ENCODE results near the gene RBM18. TPM values are rescaled to one million over a fixed set of nuclear protein-coding genes. Genes with fewer than 3 reads are reported as not detected.

Gene RBM18
- total and polyA plus RNA-seq, 2 of the 4 experiments (the other 2 are of a cell fraction): 8.4 to 15.6 TPM

GRCh38 chr9:122227575-122227900 is 37.1 kb downstream of the RBM18 start:
- Histone ChIP-seq H2BK120ac (ENCODE audit: low read depth, low read length) (no peak overlapping the region), H4K5ac (ENCODE audit: low read depth, low read length) (no peak overlapping the region), H4K91ac (ENCODE audit: insufficient read depth, low read depth, low read length) (no peak overlapping the region), H3K9me1 (ENCODE audit: insufficient read depth, low read length) (0 out of 2 replicates have a peak, but pooled peaks cover 4% of the 10 kb centered on the region), H3K4me2 (ENCODE audit: low read depth, low read length) (no peak overlapping the region), H2AFZ (replicated peaks; ENCODE audit: low read length, poor library complexity) (no peak overlapping the region), H3K4me3 (ENCODE audit: insufficient read depth, low read depth, low read length) (no peak overlapping the region), H2AK9ac (replicated peaks; ENCODE audit: low read depth, low read length, poor library complexity) (no peak overlapping the region), H3K4ac (ENCODE audit: low read depth, low read length) (no peak overlapping the region), H3K36me3 (ENCODE audit: control insufficient read depth, insufficient read depth, low read length) (no peaks in the 10 kb centered on the region), H3K18ac (ENCODE audit: low read depth, low read length) (no peak overlapping the region), H3K23ac (ENCODE audit: low read depth, low read length) (peak overlapping the region; percentile 82; the same call in 1 of the 2 replicates), H3K56ac (ENCODE audit: extremely low read depth, insufficient read depth, low read length) (no peak overlapping the region), H3K79me1 (ENCODE audit: low read depth in 1 of 2, low read length in 2 of 2) (no peaks in the 10 kb centered on the region), H3K9me3 (ENCODE audit: control insufficient read depth, insufficient read depth, low read length) (peaks cover 2% of the 10 kb centered on the region; the same call in 1 of the 2 replicates), H2BK20ac (ENCODE audit: low read depth, low read length) (no peak overlapping the region), H2BK5ac (ENCODE audit: low read depth, low read length, poor library complexity, severe bottlenecking) (no peak overlapping the region), H3K27me3 (ENCODE audit: control insufficient read depth, insufficient read depth, low read length) (peaks cover 91% of the 10 kb centered on the region), H3K27ac (ENCODE audit: insufficient read depth, low read length) (no peak overlapping the region), H2BK15ac (ENCODE audit: low read depth, low read length) (no peak overlapping the region), H4K8ac (ENCODE audit: low read depth in 2 of 2, low read length in 2 of 2) (no peak overlapping the region), H4K20me1 (ENCODE audit: insufficient read depth, low read length) (peaks cover 12% of the 10 kb centered on the region; the same call in 1 of the 2 replicates), H3K14ac (replicated peaks; ENCODE audit: low read depth, low read length) (no peak overlapping the region), H3K9ac (ENCODE audit: low read depth, low read length) (no peak overlapping the region), H2AK5ac (ENCODE audit: low read depth, low read length) (no peak overlapping the region), H3K4me1 (ENCODE audit: control insufficient read depth, insufficient read depth, low read length) (no peaks in the 10 kb centered on the region; the same call in 1 of the 2 replicates)
- intact Hi-C loops (cut with micrococcal nuclease) (no loop called here), dilution Hi-C loops (cut with HindIII; ENCODE audit: low sequenced_read_pairs, unreplicated experiment) (no loop called here), in situ Hi-C loops (cut with MboI; ENCODE audit: low sequenced_read_pairs) (no loop called here)
- BruUV-seq (replicated peaks): no TSS peak
- DNase-seq (no peak), ATAC-seq (ENCODE audit: low read depth) (no peak)
- POLR2A ChIA-PET (ENCODE audit: unreplicated experiment): no interaction called here
- CTCF ChIA-PET: no interaction called here
- no peak for TF ChIP-seq BHLHE40 (IDR thresholded peaks at IDR 0.05; ENCODE audit: low read depth, low read length)
- no peak for TF ChIP-seq RAD21 (IDR thresholded peaks at IDR 0.05; ENCODE audit: low read length)
- TF ChIP-seq NFE2L2 (IDR thresholded peaks at IDR 0.05; ENCODE audit: low read depth, low read length): no peak
- no peak for TF ChIP-seq CHD1 (IDR thresholded peaks at IDR 0.05; ENCODE audit: low read depth, low read length)
- TF ChIP-seq USF2 (IDR thresholded peaks at IDR 0.05; ENCODE audit: low read depth, low read length): no peak
- no peak for TF ChIP-seq POLR2A (IDR thresholded peaks at IDR 0.05; ENCODE audit: low read depth, low read length)
- no peak for TF ChIP-seq CEBPB (IDR thresholded peaks at IDR 0.05; ENCODE audit: low read depth, low read length)
- no peak for TF ChIP-seq MAZ (IDR thresholded peaks at IDR 0.05; ENCODE audit: borderline replicate concordance, low read depth, low read length)
- no peak for TF ChIP-seq MXI1 (IDR thresholded peaks at IDR 0.05; ENCODE audit: borderline replicate concordance, low read depth, low read length)
- TF ChIP-seq, protein P1, sequence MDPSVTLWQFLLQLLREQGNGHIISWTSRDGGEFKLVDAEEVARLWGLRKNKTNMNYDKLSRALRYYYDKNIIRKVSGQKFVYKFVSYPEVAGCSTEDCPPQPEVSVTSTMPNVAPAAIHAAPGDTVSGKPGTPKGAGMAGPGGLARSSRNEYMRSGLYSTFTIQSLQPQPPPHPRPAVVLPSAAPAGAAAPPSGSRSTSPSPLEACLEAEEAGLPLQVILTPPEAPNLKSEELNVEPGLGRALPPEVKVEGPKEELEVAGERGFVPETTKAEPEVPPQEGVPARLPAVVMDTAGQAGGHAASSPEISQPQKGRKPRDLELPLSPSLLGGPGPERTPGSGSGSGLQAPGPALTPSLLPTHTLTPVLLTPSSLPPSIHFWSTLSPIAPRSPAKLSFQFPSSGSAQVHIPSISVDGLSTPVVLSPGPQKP (IDR thresholded peaks at IDR 0.05; ENCODE audit: borderline replicate concordance, low read depth, low read length): no peak
- WGBS, 2 experiments (ENCODE audit: extremely low coverage in 2 of 2, insufficient read length in 1 of 2): no CpG with 5 or more reads among the region's 10 CpGs

Data from IMR-90 (cell line).